Measurements from ENCODE around the gene TTC1.
A peak's percentile ranks its signal among the peaks of the same experiment; 100 is the strongest.
"Not testable (repeated sequence)": the region's sequence is repeated elsewhere in the genome, so short reads cannot be mapped to it uniquely, and the experiment has no call there.

TTC1 gene, protein sequence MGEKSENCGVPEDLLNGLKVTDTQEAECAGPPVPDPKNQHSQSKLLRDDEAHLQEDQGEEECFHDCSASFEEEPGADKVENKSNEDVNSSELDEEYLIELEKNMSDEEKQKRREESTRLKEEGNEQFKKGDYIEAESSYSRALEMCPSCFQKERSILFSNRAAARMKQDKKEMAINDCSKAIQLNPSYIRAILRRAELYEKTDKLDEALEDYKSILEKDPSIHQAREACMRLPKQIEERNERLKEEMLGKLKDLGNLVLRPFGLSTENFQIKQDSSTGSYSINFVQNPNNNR

DNA sequence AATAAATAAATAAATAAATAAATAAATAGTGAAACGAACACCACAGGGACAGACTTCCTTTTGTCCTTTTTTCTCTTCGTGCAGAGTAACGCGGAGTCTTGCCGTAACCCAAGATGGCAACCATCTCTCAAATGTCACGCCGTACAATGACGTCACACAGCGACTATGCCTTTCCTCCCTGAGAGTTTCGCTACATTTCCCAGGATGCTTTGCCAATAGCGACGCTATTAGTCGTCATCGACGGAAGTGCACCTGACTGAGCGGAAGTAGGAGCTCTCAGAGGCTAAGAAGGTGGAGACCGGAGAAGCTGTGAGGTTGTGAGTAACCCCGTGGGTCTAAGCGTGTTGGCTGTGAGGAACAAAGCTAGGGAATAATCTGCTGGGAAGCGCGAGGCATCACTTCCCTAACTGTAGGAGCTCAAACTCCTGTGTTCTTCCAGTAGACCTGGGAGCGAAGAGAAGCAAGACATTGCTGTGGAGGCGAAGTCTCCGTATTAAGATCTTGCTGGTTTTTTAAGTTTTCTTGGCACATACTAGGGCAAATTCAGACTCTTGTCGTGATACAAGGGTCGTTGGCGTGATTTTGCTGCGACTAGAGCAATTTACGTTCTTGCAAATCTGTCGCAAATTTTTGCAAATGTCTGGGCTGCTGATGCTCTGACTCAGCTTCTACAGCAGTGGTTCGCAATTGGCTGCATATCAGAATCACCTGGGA is at the start of gene TTC1:
Gene TTC1 (plus strand): TSS at position 263 of the 714 bp plus-strand sequence. CDS start 1,390 bp downstream, outside the sequence.
- DNase-seq (ENCODE audit: low read depth in 3 of 3), result peak; percentile 86 to 94 (median 87)

DNA sequence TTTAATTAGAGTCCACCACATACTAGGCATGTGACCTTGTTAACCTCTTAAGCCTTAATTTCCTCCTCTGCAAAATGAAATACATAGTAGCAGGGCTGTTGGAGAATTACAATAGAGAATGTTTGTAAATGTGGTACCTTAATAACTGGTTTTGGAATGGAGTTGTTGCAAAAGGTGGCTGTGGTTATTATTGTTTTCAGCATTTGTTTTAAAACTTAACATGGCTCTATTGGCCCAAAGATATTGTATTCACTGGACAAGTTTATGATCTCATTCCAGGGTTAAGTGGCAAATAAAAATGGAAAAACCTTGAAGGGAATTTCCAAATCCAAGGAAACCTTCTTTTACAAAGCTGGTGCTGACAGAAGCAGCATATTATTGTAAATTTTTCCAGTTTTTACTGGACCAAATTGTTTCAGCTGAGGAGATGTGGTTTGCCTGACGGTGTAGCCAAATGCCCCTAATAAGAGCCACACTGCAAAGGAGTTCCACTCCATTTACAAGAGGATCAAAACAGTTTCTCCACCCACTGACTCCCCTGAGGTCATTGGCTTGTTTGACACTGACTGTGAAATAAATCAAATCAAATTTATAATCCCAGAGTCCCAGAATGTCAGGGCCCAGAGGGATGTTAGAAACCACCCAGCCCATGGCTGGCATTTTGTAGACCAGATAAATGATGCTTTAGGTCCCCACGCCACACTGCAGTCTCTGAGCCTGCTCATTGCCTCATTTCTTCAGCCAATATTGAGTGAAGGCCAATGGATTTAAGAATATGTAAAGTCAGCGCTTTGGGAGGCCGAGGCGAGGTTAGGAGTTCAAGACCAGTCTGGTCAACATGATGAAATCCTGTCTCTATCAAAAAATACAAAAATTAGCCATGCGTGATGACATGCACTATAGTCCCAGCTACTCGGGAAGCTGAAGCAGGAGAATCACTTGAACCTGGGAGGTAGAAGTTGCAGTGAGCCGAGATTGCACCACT is 47.5 kb upstream of the TTC1 start:
- no peak for DNase-seq (ENCODE audit: low read depth in 3 of 3)

DNA sequence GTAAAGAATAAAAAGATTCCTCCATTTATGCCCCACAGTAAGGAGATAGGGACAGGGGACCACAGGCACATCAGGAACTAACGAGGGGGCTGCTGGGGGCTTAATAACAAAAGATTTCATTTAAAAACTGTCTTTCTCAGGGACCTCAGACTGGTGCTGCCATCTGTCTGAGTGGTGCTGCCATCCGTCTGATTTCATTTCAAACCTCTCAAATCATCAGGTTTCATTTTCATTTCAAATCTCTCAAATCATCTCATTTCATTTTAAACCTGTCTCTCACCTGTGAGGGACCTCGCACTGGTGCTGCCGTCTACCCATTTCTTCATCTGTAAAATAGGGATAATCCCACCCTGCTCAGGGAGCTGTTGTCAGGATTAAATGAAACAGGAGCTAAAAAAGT is 46.7 kb upstream of the TTC1 start:
- DNase-seq (ENCODE audit: low read depth in 3 of 3), result no peak

DNA sequence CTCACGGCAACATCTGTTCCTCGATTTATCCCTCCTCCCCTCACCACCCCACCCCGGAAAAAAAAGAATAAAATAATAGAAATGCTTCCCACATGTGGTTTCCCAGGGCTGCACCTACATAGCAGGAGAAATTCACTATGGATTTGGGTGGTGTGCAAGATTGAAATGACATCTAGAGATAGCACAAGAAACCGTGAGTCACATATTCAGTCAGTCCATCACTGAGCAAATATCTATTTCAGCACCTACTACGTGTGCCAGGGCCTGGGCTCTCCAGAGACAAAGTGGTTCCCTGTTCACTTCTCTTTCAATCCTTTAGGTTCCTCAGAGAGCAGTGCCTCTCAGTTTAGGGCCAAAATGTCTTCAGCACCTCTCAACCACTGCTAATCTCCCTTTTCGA is 45.0 kb upstream of the TTC1 start:
- no peak for DNase-seq (ENCODE audit: low read depth in 3 of 3)

DNA sequence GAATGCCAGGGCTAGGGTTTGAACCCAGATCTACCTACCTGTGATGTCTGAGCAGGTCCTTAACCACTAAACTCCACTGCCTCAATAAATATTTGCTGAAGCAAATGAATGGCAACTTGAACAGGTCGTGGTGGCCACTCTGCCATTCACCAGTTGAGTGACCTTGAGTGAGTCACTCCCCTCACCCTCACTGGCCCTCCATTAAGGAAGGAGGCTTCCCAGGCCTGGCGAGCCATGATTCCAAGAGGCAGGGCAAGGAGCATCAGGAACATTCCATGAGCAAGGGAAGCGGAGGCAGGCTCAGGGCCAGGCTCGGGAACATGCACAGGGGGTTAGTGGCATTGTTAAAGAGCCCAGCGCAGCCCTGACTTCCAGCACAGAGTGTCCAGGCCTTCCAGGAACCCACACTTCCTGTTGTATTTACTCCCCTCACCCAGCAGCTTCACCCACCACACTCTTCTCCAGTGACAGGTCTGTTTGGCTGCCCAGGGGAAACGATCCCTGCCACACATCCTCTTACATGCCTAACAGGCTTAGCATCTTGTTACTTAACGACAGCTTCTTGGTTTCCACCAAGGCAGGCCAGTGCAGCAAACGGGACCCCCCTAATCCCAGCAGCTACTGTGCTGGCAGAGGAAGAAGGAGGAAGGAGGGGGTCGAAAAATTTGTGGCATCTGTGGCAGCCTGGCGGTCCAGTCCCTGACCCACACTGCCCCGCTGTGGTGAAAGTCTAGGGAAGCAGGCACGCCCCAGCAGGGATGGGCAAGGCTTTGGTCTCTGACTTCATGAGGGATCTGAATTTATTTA is 43.7 kb upstream of the TTC1 start:
- DNase-seq (ENCODE audit: low read depth in 3 of 3), result no peak

DNA sequence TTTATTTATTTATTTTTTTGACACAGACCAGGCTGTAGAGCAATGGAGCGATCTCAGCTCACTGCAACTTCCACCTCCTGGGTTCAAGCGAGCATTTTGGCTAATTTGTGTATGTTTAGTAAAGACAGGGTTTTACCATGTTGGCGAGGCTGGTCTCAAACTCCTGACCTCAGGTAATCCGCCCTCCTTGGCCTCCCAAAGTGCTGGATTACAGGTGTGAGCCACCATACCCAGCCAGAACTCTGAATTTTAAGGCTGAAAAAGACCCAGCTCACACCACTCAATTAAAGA is 43.2 kb upstream of the TTC1 start:
- not testable (repeated sequence) for DNase-seq (ENCODE audit: low read depth in 3 of 3)

DNA sequence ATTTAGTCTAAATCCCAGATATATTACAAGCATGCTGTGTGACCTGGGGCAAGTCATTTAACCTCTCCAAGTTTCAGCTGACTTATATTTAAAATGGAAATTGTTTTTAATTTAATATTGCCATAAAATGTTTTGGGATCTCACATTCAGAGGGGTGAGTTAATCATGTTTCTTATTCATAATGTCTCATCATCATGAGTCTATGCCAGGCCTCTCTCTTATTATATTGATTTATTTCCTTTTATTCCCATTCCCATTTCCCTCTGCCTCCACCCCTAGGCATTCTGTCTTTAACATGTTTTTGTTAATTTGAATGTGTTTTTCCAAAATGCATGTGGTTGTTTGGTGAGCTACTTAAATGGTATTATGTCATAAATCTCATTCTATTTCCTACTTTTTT is 39.0 kb upstream of the TTC1 start:
- DNase-seq (ENCODE audit: low read depth in 3 of 3), result no peak

DNA sequence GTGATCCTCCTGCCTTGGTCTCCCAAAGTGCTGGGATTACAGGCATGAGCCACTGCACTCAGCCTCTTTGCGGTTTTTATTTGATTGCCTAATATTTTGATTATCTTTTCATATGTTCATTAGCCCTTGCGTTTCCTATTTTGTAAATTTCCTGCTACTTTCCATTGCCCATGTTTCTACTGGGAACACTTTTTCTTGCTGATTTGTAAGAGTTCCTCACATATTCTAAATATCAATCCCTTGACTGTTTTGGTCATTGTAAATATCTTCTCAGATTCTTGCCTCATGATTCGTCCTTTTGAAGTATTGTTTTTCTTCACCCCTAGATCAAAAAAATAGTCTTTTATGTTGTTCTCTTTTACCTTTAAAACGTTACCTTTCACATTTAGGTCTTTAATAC is 37.9 kb upstream of the TTC1 start:
- no peak for DNase-seq (ENCODE audit: low read depth in 3 of 3)

DNA sequence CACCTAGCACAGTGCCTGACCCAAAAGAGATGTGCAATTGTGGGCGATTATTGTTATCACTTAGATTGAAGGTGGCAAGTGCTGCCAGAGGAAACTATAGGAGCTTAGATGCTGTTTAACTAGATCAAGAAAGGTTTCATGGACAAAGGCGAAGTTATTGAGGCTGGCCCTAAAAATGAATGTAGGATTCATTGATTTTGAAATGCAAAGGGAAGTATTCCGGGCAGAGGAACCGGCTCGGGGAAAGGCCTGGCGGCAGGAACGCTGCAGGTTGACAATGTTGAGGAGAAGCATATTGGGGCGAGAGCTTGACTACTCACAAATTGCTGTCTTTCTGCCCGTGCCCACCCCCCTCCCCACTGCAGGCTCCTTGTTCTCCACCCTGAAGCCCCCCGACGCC is 37.4 kb upstream of the TTC1 start:
- no peak for DNase-seq (ENCODE audit: low read depth in 3 of 3)

DNA sequence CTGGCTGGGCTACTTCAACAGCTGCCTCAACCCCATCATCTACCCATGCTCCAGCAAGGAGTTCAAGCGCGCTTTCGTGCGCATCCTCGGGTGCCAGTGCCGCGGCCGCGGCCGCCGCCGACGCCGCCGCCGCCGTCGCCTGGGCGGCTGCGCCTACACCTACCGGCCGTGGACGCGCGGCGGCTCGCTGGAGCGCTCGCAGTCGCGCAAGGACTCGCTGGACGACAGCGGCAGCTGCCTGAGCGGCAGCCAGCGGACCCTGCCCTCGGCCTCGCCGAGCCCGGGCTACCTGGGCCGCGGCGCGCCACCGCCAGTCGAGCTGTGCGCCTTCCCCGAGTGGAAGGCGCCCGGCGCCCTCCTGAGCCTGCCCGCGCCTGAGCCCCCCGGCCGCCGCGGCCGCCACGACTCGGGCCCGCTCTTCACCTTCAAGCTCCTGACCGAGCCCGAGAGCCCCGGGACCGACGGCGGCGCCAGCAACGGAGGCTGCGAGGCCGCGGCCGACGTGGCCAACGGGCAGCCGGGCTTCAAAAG is 36.9 kb upstream of the TTC1 start:
- DNase-seq (ENCODE audit: low read depth in 3 of 3), result no peak

DNA sequence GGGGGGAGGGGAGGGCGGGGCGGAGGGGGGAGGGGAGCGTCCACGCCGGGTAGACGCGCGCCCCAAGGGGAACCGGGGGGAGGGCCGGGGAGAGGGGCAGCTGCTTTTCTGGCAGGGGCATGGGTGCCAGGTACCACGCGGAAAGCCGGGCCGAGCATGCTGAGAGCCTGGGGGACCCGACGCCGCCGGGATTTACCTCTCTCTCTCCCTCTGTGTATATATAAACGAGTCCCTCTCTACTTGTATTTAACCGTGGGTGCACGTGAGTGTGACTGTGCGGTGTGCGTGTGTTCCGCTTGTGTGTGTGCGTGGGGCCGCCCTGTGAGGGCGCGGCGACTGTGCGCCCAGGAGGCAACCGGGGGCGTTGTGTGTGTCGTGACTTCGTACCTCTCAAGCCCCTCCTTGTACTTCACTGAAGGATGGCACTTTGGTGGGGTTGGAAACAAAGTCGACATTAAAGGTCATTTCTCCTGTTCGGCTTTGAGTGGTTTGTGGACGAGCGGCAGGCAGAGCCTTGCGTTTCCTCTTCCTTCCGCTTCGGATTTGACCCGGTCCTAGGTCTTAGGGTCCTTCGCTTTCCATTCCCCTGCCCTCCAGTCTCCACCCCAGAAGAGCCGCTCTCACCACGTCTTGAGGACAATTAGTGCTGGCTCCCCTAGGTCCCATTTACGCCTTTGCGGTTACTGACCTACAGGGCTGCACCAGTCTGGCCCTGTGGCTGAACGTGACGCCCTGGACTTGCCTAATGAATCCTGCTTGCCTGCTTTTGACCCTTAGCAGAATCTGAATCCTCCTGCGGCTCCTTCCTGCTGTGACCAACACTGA is 36.2 kb upstream of the TTC1 start:
- DNase-seq (ENCODE audit: low read depth in 3 of 3), result no peak

DNA sequence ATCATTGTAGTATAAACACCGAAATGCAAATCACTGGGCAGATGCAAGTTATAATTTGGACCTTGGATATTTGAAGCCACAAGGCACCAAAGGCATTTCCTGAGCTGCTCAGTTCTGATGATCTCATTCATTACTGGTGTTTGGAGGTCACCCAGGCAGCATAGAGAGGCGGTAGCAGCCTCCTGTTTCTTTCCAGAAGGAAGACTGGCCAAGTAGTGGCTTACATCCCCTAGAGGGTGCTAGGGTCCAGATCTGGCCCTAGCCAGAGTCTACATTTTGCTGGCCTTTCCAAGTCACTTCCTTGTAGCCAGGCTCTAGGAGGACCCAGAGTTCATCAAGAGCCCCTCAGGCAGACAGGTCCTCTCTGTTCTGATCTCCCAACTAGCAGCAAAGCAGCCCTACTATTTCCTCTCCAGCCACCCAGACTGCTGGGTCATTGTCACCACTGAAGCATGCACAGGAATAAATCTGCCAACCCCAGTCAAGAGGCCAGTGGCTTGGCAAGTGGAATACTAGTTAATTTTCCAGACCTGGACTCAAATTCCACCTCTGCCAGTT is 33.4 kb upstream of the TTC1 start:
- no peak for DNase-seq (ENCODE audit: low read depth in 3 of 3)

DNA sequence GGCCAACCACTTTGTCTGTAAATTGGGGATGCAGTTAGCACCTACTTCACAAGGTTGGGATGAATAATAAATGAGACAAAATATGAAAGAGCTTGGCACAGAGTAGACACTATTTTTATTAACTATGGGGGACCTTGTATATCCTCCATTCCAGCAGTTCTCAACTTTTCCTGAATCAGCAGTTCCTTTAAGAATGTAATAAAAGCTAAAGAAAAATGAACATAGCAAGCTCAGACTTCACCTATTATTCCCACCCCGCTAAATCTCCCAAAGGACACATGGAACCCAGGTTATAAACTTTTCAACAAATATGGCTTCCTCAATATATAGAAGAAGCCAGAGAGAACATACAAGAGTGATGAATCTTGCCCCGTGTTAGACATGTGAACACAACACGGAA is 32.0 kb upstream of the TTC1 start:
- no peak for DNase-seq (ENCODE audit: low read depth in 3 of 3)

DNA sequence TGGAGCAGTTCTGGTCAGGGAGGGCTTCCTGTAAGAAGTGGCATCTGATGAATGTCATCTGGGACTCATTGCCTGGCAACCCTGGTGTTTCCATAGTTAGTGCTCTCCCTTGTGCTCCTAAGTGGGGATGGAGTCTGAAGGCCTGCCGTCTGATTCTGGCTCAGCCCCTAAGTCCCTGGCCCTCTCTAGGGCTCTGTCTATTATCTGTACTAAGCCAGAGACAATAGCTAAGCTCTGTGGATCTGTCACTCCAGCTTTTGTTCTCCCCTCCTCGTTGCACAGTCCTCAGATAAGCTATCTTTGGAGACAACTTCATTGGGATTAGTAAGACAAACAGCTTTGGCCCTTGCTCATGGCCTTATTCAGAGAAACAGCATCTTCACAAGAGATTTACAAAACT is 30.6 kb upstream of the TTC1 start:
- no peak for DNase-seq (ENCODE audit: low read depth in 3 of 3)

DNA sequence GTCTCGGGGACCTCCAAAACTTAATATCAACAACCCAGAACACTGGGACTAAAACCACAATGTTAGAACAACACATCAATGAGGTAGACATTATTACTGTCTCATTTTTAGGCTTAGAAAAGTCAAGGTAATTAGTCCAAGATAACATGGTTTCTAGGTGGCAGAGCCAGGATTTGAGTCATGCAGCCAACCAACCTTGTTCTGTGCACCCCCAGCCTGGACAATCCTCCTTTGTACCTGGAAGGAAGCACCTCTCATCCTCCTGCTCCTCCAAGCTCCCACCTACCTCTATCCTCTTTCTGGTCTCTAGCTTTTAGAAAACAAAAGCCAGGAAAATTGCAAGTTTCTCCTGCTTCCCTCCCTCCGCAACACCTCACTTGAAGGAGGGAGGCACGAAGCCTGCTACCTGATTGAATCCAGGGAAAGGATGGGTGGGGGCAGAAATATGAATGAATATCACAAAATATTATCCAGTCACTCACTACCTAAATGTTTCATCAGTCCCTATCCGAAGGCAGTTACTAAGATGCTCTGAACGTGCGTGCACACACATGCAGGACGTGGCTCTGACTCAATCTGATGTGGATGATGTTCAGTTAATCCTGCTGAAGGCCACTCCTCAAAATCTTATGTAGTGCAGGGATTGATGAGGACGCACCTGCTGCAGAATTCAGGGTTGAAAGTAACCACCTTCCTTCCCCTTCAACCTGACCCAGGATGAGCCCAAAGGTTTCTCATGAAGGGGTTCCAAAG is 26.3 kb upstream of the TTC1 start:
- no peak for DNase-seq (ENCODE audit: low read depth in 3 of 3)

DNA sequence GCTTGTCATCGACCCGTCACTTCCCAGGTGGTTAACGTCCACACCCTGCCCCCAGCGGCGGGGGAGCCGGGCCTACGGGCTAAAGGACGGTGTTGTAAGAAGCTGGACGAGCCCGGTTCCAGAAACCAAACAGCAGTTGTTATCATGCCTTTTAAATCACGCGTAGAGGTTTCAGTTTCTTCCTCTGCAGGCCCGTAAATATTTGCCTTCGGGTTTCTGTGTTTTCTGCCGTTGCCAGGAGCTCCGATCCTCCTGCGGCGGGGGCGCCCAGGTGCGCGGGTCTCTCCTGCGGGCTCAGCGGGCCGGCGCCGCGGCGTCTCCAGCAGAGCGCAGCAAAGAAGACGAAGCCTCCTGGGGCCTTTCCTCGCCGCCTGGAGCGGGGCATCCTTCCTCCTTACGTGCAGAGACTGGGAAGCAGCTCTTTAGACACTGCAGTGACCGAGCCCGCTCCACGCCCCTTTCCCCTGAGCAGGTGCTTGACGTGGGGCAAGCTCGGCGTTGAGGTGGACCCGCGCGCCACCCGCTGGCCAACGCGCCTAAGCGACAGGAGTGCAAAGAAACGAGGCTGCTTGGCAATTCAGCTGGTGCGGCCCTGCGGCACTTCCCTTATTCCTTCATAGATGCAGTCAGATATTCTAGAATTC is 21.8 kb upstream of the TTC1 start:
- DNase-seq (ENCODE audit: low read depth in 3 of 3), result peak; percentile 48 to 72 (median 60)

DNA sequence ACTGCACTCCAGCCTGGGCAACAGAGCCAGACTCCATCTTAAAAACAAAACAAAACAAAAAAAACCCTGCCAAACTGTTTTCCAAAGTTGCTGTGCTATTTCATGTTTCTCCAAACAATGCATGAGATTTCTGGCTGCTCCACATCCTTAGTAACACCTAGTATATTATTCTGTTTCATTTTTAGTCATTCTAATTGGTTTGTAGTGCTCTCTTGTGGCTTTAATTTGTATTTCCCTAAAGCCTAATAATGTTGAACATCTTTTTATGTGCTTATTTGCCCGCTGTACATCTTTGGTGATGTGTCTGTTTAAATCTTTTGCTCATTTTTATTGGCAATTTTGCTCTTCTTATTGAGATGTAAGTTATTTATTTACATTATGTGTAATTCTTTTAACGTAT is 18.4 kb upstream of the TTC1 start:
- no peak for DNase-seq (ENCODE audit: low read depth in 3 of 3)

DNA sequence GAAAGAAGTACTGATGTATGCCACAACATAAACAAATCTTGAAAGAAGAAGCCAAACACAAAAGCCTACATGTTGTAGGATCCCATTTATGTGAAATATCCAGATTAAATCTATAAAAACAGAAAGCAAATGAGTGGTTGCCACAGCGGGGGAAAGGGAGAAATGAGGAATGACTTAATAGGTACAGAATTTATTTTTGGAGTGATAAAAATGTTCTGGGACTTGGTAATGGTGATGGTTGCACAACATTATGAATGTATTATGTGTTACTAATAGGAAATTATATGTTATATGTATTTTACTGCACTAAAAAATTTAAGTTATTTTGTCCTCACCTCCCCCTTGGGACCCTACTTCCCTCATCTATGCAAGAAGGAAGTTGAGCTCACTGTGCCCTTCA is 16.4 kb upstream of the TTC1 start:
- DNase-seq (ENCODE audit: low read depth in 3 of 3), result no peak

DNA sequence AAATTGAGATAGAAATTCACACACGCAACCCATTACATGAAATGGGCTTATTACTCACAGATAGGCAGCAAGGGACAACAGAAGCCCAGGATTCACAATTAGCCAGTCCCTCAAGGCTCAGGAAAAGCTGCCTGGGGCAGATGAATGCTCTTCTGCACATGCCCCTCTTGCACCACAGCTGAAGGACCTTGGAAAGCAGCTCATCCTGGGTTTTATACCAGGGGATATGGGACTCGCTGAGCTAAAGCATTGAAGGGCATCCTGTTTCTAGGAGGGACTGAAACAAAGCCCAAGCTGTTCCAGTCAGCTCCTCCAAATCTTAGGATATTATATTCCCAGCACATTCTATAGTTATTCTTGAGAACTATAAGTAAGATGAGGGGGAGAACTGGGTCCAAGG is 15.7 kb upstream of the TTC1 start:
- DNase-seq (ENCODE audit: low read depth in 3 of 3), result no peak

Measured in stimulated activated CD4-positive, alpha-beta T cell treated with anti-CD3 and anti-CD28 coated beads, TNF-alpha, amount 100 ng/mL, for 24 hours (primary cell).